Testis (tissue), 5 donors: ENCODE data around the gene PRKCI. TPM values are rescaled to one million over a fixed set of nuclear protein-coding genes. Genes with fewer than 3 reads are reported as not detected.

Experiments
- DNase-seq: peaks from one replicate; pipeline ENCODE4 v3.0.0-alpha.2; 2019
- H3K27ac ChIP-seq, 2 donors: fragments of 200-600 bp; sonication (generic); one replicate each; pipeline ENCODE4 v1.5.1; 2019
- H3K27me3 ChIP-seq: fragments of 200-600 bp; sonication (generic); one replicate; pipeline ENCODE4 v1.5.1; 2019
- H3K36me3 ChIP-seq: fragments of 200-600 bp; sonication (generic); one replicate; pipeline ENCODE4 v1.5.1; 2017; ENCODE audit warnings: low read depth; ENCODE audit errors: missing control alignments
- H3K4me1 ChIP-seq: fragments of 200-600 bp; sonication (generic); one replicate; pipeline ENCODE4 v1.5.1; 2019
- H3K4me3 ChIP-seq, 2 donors: fragments of 200-600 bp; sonication (generic); one replicate each; pipeline ENCODE4 v1.5.1; 2017 to 2019
- H3K9me3 ChIP-seq: fragments of 200-600 bp; sonication (generic); one replicate; pipeline ENCODE4 v1.5.1; 2017
- CTCF ChIP-seq, 3 experiments: fragments of 450-650 bp in 2 of 3; fragments of 200-600 bp in 1 of 3; sonication (generic) in 1 of 3; IDR thresholded peaks; one replicate each; pipeline ENCODE4 v1.5.1; 2016 to 2019; ENCODE audit warnings: antibody characterized with exemption in 3 of 3, mild to moderate bottlenecking in 2 of 3, moderate library complexity in 1 of 3
- POLR2A ChIP-seq: fragments of 450-650 bp; IDR thresholded peaks from one replicate; pipeline ENCODE4 v1.6.1; 2017; ENCODE audit warnings: antibody characterized with exemption, mild to moderate bottlenecking, moderate library complexity
- WGBS, 2 donors: methylation state at CpG; one replicate each; pipeline ENCODE4 v1.1.5; 2018; 5-methylcytosine and 5-hydroxymethylcytosine counted together
- intact Hi-C: fragments of 100-400 bp; cut with DNase I; formaldehyde crosslinking; loops from one replicate; pipeline ENCODE4 v1.15.1; 2023; ENCODE audit warnings: low total_unique reads
- long read RNA-seq, 2 donors: transcript quantifications; one replicate each; lab custom pipeline, GENCODE V29; 2026
- polyA plus RNA-seq: library from polyadenylated mRNA; stranded (reverse); fragments of 350-450 nt; fragmentation: Illumina TruSeq; extraction: RNeasy Lipid Tissue Mini Kit (QIAGEN cat#74804); gene quantifications from one replicate; pipeline ENCODE4 v1.2.3, GENCODE V29; 2014; ENCODE audit warnings: low read depth, low replicate concordance; ENCODE audit not compliant: insufficient read depth
- total RNA-seq, 2 donors: library from RNA; depleted of rRNA; stranded (reverse); fragments of >200 nt; gene quantifications; one replicate each; pipeline ENCODE4 v1.2.3, GENCODE V29; 2016

PRKCI gene
- 100 to 1,000 TPM in 1 of 2 donors, 10 to 100 TPM in 1; 96.5 to 100 TPM for total RNA-seq
- 25.6 TPM for polyA plus RNA-seq
- long read RNA-seq, donor 1, full-length matches to known transcripts = 27 of 56 reads
- long read RNA-seq, donor 1, partial matches to known transcripts = 29 of 56 reads
- long read RNA-seq, donor 1, other reads (novel, unspliced or antisense) = 0 of 56 reads
- long read RNA-seq, donor 2, full-length matches to known transcripts = 19 of 29 reads
- long read RNA-seq, donor 2, partial matches to known transcripts = 10 of 29 reads
- long read RNA-seq, donor 2, other reads (novel, unspliced or antisense) = 0 of 29 reads

GRCh38 chr3:170221924-170222646, at the start of gene PRKCI:
Gene PRKCI, plus strand, starts transcription at chr3:170222424. Its CDS starts 246 bp downstream, at chr3:170222670.
- intact Hi-C loops = no loop called here
- Histone ChIP-seq H3K27me3 (no peaks in the 10 kb centered on the region), H3K27ac (peak within 1 kb of the TSS; percentile 90 to 93), H3K4me3 (peak within 1 kb of the TSS; percentile 87 to 97), H3K9me3 (no peaks in the 10 kb centered on the region), H3K4me1 (no peaks in the 10 kb centered on the region), H3K36me3 (no peaks in the 10 kb centered on the region)
- DNase-seq = peak; percentile 97
- 0 to 1% methylated on average over 35 to 38 of the region's 60 CpGs for WGBS, 2 donors
- TF ChIP-seq POLR2A = peak; percentile 14
- TF ChIP-seq CTCF (IDR thresholded peaks at IDR 0.05) = no peak

- TF ChIP-seq CTCF (IDR thresholded peaks at IDR 0.05) = no peak
- intact Hi-C loops = no loop called here
- H3K4me1 ChIP-seq = peaks cover 7% of the 10 kb centered on the region
- peaks cover 3% of the 10 kb centered on the region for H3K36me3 ChIP-seq
- WGBS, 2 donors = 80 to 85% methylated on average over 3 of the region's 3 CpGs
- no peak for DNase-seq
- no peaks in the 10 kb centered on the region for H3K27me3 ChIP-seq
- no peak overlapping the region for H3K27ac ChIP-seq
- no peaks in the 10 kb centered on the region for H3K9me3 ChIP-seq
- no peak overlapping the region for H3K4me3 ChIP-seq
These were observed 43.6 kb upstream of the PRKCI start for GRCh38 chr3:170178651-170179050.

- no peaks in the 10 kb centered on the region for H3K27me3 ChIP-seq
- H3K4me1 ChIP-seq = peaks cover 7% of the 10 kb centered on the region
- no peaks in the 10 kb centered on the region for H3K9me3 ChIP-seq
- H3K36me3 ChIP-seq = peaks cover 3% of the 10 kb centered on the region
- TF ChIP-seq POLR2A (no peak), CTCF (IDR thresholded peaks at IDR 0.05) (no peak)
- H3K27ac ChIP-seq = no peak overlapping the region
- DNase-seq = no peak
- no peak overlapping the region for H3K4me3 ChIP-seq
- intact Hi-C loops = no loop called here
- WGBS, 2 donors = 23 to 34% methylated on average over 1 of the region's 1 CpG
These were observed 42.8 kb upstream of the PRKCI start for GRCh38 chr3:170179432-170179831.

GRCh38 chr3:170180079-170180907, 41.9 kb upstream of the PRKCI start:
- intact Hi-C loops = no loop called here
- no peaks in the 10 kb centered on the region for H3K9me3 ChIP-seq

More at GRCh38 chr3:170180079-170180907, 41.9 kb upstream of the PRKCI start:
- DNase-seq = no peak
- Histone ChIP-seq H3K27ac (peak overlapping the region; percentile 94 to 99), H3K4me3 (peak overlapping the region; percentile 95 to 99), H3K36me3 (peaks cover 3% of the 10 kb centered on the region), H3K27me3 (no peaks in the 10 kb centered on the region), H3K4me1 (peaks cover 7% of the 10 kb centered on the region)
- WGBS, 2 donors = 12% methylated on average over 16 of the region's 16 CpGs
- TF ChIP-seq CTCF (IDR thresholded peaks at IDR 0.05) = no peak
- no peak for TF ChIP-seq POLR2A
